GM12878 (cell line): ENCODE measurements around the gene PTPRN2. TPM values are rescaled to one million over a fixed set of nuclear protein-coding genes. Genes with fewer than 3 reads are reported as not detected.
"Not testable (repeated sequence)": the region's sequence is repeated elsewhere in the genome, so short reads cannot be mapped to it uniquely, and the experiment has no call there.

Source experiments
- ATAC-seq: fragments of 200-7000 bp; cut with Tn5 transposase; 3 replicates; pipeline ENCODE4 v1.9.1; 2020; ENCODE audit warnings: mild to moderate bottlenecking, moderate library complexity
- BruUV-seq: library from RNA; stranded (reverse); fragments of 400-500 nt; replicated peaks from 2 replicates; lab custom pipeline; 2021; lab: Mats Ljungman, UMichigan
- CTCF ChIA-PET: fragments of 300-600 bp; sonication (Branson Sonifier 250); formaldehyde crosslinking; extraction: SDS; loops from one replicate; lab custom pipeline; 2021; ENCODE audit warnings: inconsistent platforms; lab: Yijun Ruan, JAX
- POLR2A ChIA-PET: fragments of 350-600 bp; formaldehyde crosslinking; extraction: SDS; loops from one replicate; lab custom pipeline; 2021; ENCODE audit warnings: inconsistent platforms; lab: Charles Lee
- RAD21 ChIA-PET: fragments of 300-600 bp; sonication (Branson Sonifier 250); formaldehyde crosslinking; loops from one replicate; lab custom pipeline; 2023; ENCODE audit warnings: antibody characterized with exemption; ENCODE audit not compliant: unreplicated experiment; lab: Charles Lee
- SMC1A ChIA-PET: fragments of 300-600 bp; sonication (Branson Sonifier 250); formaldehyde crosslinking; loops from one replicate; lab custom pipeline; 2023; ENCODE audit not compliant: unreplicated experiment, uncharacterized antibody; lab: Charles Lee
- DNase-seq: peaks from one replicate; pipeline ENCODE4 v3.0.0-alpha.2; 2011; ENCODE audit warnings: low read depth, low spot score
- FAIRE-seq: peaks from 3 replicates; lab custom pipeline; 2011; peaks lifted over from hg19 to GRCh38; lab: Jason Lieb, UNC
- H2AFZ ChIP-seq: 2 replicates; pipeline ENCODE4 v1.6.0; 2011; ENCODE audit warnings: low read depth, low read length, control low read depth; ENCODE audit not compliant: control insufficient read depth
- H3K27ac ChIP-seq: 2 replicates; pipeline ENCODE4 v1.5.1; 2011; ENCODE audit warnings: control low read depth; ENCODE audit not compliant: control insufficient read depth, insufficient read depth
- H3K27me3 ChIP-seq, 2 experiments: replicated peaks in 1 of 2; 2 replicates each; pipeline versions ENCODE4 v1.6.0 to v1.6.1; 2011; ENCODE audit warnings: low read length in 1 of 2; ENCODE audit not compliant: control insufficient read depth in 2 of 2, insufficient read depth in 2 of 2
- H3K36me3 ChIP-seq, 2 experiments: 2 replicates each; pipeline ENCODE4 v1.5.1; 2011; ENCODE audit warnings: low read length in 1 of 2; ENCODE audit not compliant: control insufficient read depth in 2 of 2, insufficient read depth in 2 of 2
- H3K4me1 ChIP-seq: 2 replicates; pipeline ENCODE4 v1.6.1; 2011; ENCODE audit warnings: mild to moderate bottlenecking, low read length, moderate library complexity, mixed read lengths; ENCODE audit not compliant: control insufficient read depth, insufficient read depth
- H3K4me2 ChIP-seq: 2 replicates; pipeline ENCODE4 v1.6.0; 2011; ENCODE audit warnings: control low read depth; ENCODE audit not compliant: control insufficient read depth, insufficient read depth
- H3K4me3 ChIP-seq: fragments of 200-600 bp; sonication (generic); 2 replicates; pipeline ENCODE4 v1.5.1; 2016
- H3K79me2 ChIP-seq: 2 replicates; pipeline ENCODE4 v1.6.0; 2011; ENCODE audit warnings: low read length; ENCODE audit not compliant: control insufficient read depth, insufficient read depth
- H3K9ac ChIP-seq: 2 replicates; pipeline ENCODE4 v1.8.0; 2011; ENCODE audit warnings: low read length, control low read depth, mixed read lengths; ENCODE audit not compliant: control insufficient read depth, insufficient read depth
- H3K9me3 ChIP-seq: replicated peaks from 3 replicates; pipeline ENCODE4 v1.5.1; 2011; ENCODE audit warnings: mild to moderate bottlenecking, low read length; ENCODE audit not compliant: control insufficient read depth, insufficient read depth
- H4K20me1 ChIP-seq: 2 replicates; pipeline ENCODE4 v1.6.0; 2011; ENCODE audit not compliant: control insufficient read depth, insufficient read depth
- ATF3 ChIP-seq: IDR thresholded peaks from 2 replicates; pipeline ENCODE4 v1.6.1; 2011; ENCODE audit warnings: low read depth, mild to moderate bottlenecking, low read length, moderate library complexity, borderline replicate concordance; ENCODE audit errors: extremely low read depth
- IRF5 ChIP-seq: fragments of 450-650 bp; IDR thresholded peaks from 2 replicates; pipeline ENCODE4 v1.6.1; 2017; ENCODE audit warnings: borderline replicate concordance
- MTA2 ChIP-seq: fragments of 450-650 bp; IDR thresholded peaks from 2 replicates; pipeline ENCODE4 v1.6.1; 2016; ENCODE audit warnings: low read depth, mild to moderate bottlenecking, moderate library complexity
- POLR2AphosphoS5 ChIP-seq: IDR thresholded peaks from 2 replicates; pipeline ENCODE4 v1.6.1; 2011; ENCODE audit warnings: mild to moderate bottlenecking, low read length, inconsistent platforms
- ZBED1 ChIP-seq: IDR thresholded peaks from 2 replicates; pipeline ENCODE4 v1.6.1; 2016; ENCODE audit warnings: borderline replicate concordance
- ZNF622 ChIP-seq: fragments of 450-650 bp; IDR thresholded peaks from 2 replicates; pipeline ENCODE4 v1.6.1; 2017; ENCODE audit warnings: mild to moderate bottlenecking, inconsistent platforms
- WGBS: methylation state at CpG from one replicate; pipeline ENCODE4 v1.1.6; 2016; ENCODE audit warnings: low lambda C conversion rate; ENCODE audit not compliant: insufficient replicate concordance, insufficient coverage; ENCODE audit errors: missing lambda C conversion rate; 5-methylcytosine and 5-hydroxymethylcytosine counted together
- in situ Hi-C: fragments of 300-500 bp; cut with MboI; formaldehyde crosslinking; loops from 9 replicates; pipeline ENCODE4 v1.14.3; 2018; ENCODE audit warnings: mixed read lengths
- intact Hi-C: fragments of 100-400 bp; cut with micrococcal nuclease; formaldehyde crosslinking; loops from one replicate; pipeline ENCODE4 v1.14.2; 2022; ENCODE audit not compliant: unreplicated experiment
- polyA plus RNA-seq, 11 experiments: library from polyadenylated mRNA; depleted of rRNA in 4 of 11; unstranded in 6 of 11; stranded (reverse) in 5 of 11; fragments of >200 nt; fragmentation: Nextera tagmentation in 4 of 11; fragmentation: Illumina TruSeq in 1 of 11; extraction: Ambion mirVana in 4 of 11; extraction: Trizol in 1 of 11; gene quantifications; 1 replicate in 1 of 11; 2 replicates in 10 of 11; pipeline versions ENCODE4 v1.2.1 to v1.2.3, GENCODE V29; 2011 to 2016; ENCODE audit warnings: inconsistent platforms in 2 of 11, missing spikeins in 2 of 11, low read depth in 1 of 11
- total RNA-seq, 4 experiments: library from RNA; depleted of rRNA in 3 of 4; stranded (reverse); fragments of >200 nt in 3 of 4; fragmentation: Illumina TruSeq in 1 of 4; extraction: Trizol in 1 of 4; gene quantifications; 2 replicates each; pipeline versions ENCODE4 v1.2.1 to v1.2.3, GENCODE V29; 2013 to 2021

Gene PTPRN2
- total and polyA plus RNA-seq, 10 of the 15 experiments (the other 5 are each of a cell fraction or from before 2014, with no cell fraction given): 5.4 TPM; not detected in 9

GRCh38 chr7:157936976-157937375 lies 650.6 kb downstream of the PTPRN2 start:
- TF ChIP-seq POLR2AphosphoS5 (no peak), MTA2 (no peak), ZNF622 (no peak), ZBED1 (no peak), ATF3 (no peak), IRF5 (no peak)
- no peak for ATAC-seq
- POLR2A ChIA-PET: no interaction called here
- no peak overlapping the region for H3K4me2 ChIP-seq
- no peaks in the 10 kb centered on the region for H3K36me3 ChIP-seq
- FAIRE-seq: no peak
- no TSS peak for BruUV-seq
- H4K20me1 ChIP-seq: no peaks in the 10 kb centered on the region
- WGBS: 25% methylated on average over 8 of the region's 8 CpGs
- intact Hi-C loops (no loop called here), in situ Hi-C loops (no loop called here)
- no peaks in the 10 kb centered on the region for H3K27me3 ChIP-seq
- no peak overlapping the region for H3K27ac ChIP-seq
- no peak overlapping the region for H3K4me3 ChIP-seq
- RAD21 ChIA-PET: no interaction called here
- no peak overlapping the region for H3K9ac ChIP-seq
- H3K79me2 ChIP-seq: no peaks in the 10 kb centered on the region
- H2AFZ ChIP-seq: no peak overlapping the region
- CTCF ChIA-PET: no interaction called here
- SMC1A ChIA-PET: no interaction called here
- H3K4me1 ChIP-seq: no peaks in the 10 kb centered on the region
- DNase-seq: no peak
- H3K9me3 ChIP-seq: no peaks in the 10 kb centered on the region; the same call in 2 of the 3 replicates

GRCh38 chr7:157935721-157936120 lies 651.9 kb downstream of the PTPRN2 start:
- DNase-seq, H3K4me1 ChIP-seq, H2AFZ ChIP-seq, H3K27ac ChIP-seq, CTCF ChIA-PET, POLR2A ChIA-PET, in situ Hi-C loops, FAIRE-seq, H3K9me3 ChIP-seq, H3K36me3 ChIP-seq, BruUV-seq, H3K4me2 ChIP-seq, intact Hi-C loops, H3K9ac ChIP-seq, SMC1A ChIA-PET, H4K20me1 ChIP-seq, ATAC-seq, H3K79me2 ChIP-seq, H3K27me3 ChIP-seq, RAD21 ChIA-PET, H3K4me3 ChIP-seq: not testable (repeated sequence)
- WGBS: 41% methylated on average over 11 of the region's 11 CpGs
